GM23338 (cell line): ENCODE data around the gene CEACAM19. TPM values are rescaled to one million over a fixed set of nuclear protein-coding genes. Genes with fewer than 3 reads are reported as not detected.

Experiments used
- ATAC-seq: fragments of 200-7000 bp; cut with Tn5 transposase; 3 replicates; pipeline ENCODE4 v1.9.1; 2020
- DNase-seq: peaks from one replicate; pipeline ENCODE4 v3.0.0-alpha.2; 2015; ENCODE audit warnings: low spot score
- H2AFZ ChIP-seq: fragments of 200-600 bp; sonication (generic); 2 replicates; pipeline ENCODE4 v1.8.0; 2016; ENCODE audit warnings: antibody characterized with exemption, mild to moderate bottlenecking, moderate library complexity
- H3F3A ChIP-seq: fragments of 200-600 bp; sonication (generic); replicated peaks from 2 replicates; pipeline ENCODE4 v1.8.0; 2017; ENCODE audit warnings: antibody characterized with exemption, mixed run types, low read depth
- H3K27ac ChIP-seq: fragments of 200-600 bp; sonication (generic); 2 replicates; pipeline ENCODE4 v1.6.1; 2016; ENCODE audit warnings: low read depth
- H3K27me3 ChIP-seq: fragments of 200-600 bp; sonication (generic); 2 replicates; pipeline ENCODE4 v1.8.0; 2016; ENCODE audit warnings: mild to moderate bottlenecking, mixed run types, moderate library complexity; ENCODE audit not compliant: insufficient read depth
- H3K36me3 ChIP-seq: fragments of 200-600 bp; sonication (generic); 2 replicates; pipeline ENCODE4 v1.8.0; 2016; ENCODE audit warnings: mild to moderate bottlenecking; ENCODE audit not compliant: insufficient read depth
- H3K4me1 ChIP-seq: fragments of 200-600 bp; sonication (generic); 2 replicates; pipeline ENCODE4 v1.8.0; 2016; ENCODE audit warnings: mild to moderate bottlenecking, moderate library complexity; ENCODE audit not compliant: insufficient read depth
- H3K4me2 ChIP-seq: fragments of 200-600 bp; sonication (generic); 2 replicates; pipeline ENCODE4 v1.7.1; 2017; ENCODE audit warnings: mixed run types
- H3K4me3 ChIP-seq: fragments of 200-600 bp; sonication (generic); 2 replicates; pipeline ENCODE4 v1.6.1; 2016; ENCODE audit warnings: mixed run types
- H3K79me2 ChIP-seq: fragments of 200-600 bp; sonication (generic); replicated peaks from 2 replicates; pipeline ENCODE4 v1.8.0; 2017; ENCODE audit warnings: mild to moderate bottlenecking; ENCODE audit not compliant: insufficient read depth
- H3K9me2 ChIP-seq: fragments of 200-600 bp; sonication (generic); 2 replicates; pipeline ENCODE4 v1.8.0; 2017; ENCODE audit not compliant: insufficient read depth
- H4K20me1 ChIP-seq: fragments of 200-600 bp; sonication (generic); replicated peaks from 2 replicates; pipeline ENCODE4 v1.8.0; 2017; ENCODE audit warnings: mild to moderate bottlenecking; ENCODE audit not compliant: insufficient read depth
- H3K27ac Mint-ChIP-seq: 2 replicates; pipeline ENCODE4 v1.8.0; 2020; ENCODE audit warnings: inconsistent platforms, mild to moderate bottlenecking, moderate library complexity, mixed read lengths
- H3K27me3 Mint-ChIP-seq: 3 replicates; pipeline ENCODE4 v1.8.0; 2022; ENCODE audit warnings: low read depth, mild to moderate bottlenecking, moderate library complexity, mixed read lengths, inconsistent platforms; ENCODE audit not compliant: insufficient read depth, poor library complexity
- H3K36me3 Mint-ChIP-seq: 3 replicates; pipeline ENCODE4 v1.8.0; 2021; ENCODE audit warnings: low read depth, mild to moderate bottlenecking, inconsistent platforms, moderate library complexity, mixed read lengths
- H3K4me1 Mint-ChIP-seq: 3 replicates; pipeline ENCODE4 v1.8.0; 2020; ENCODE audit warnings: mild to moderate bottlenecking, inconsistent platforms, mixed read lengths
- H3K4me3 Mint-ChIP-seq: 3 replicates; pipeline ENCODE4 v1.8.0; 2021; ENCODE audit warnings: moderate library complexity, mild to moderate bottlenecking, inconsistent platforms, mixed read lengths
- H3K9me3 Mint-ChIP-seq: 3 replicates; pipeline ENCODE4 v1.8.0; 2020; ENCODE audit warnings: moderate library complexity, mild to moderate bottlenecking, inconsistent platforms, mixed read lengths
- CREB1 ChIP-seq: fragments of 250-450 bp; sonication (Bioruptor Pico); IDR thresholded peaks from 2 replicates; pipeline ENCODE4 v1.5.0; 2020; ENCODE audit warnings: low read depth, mild to moderate bottlenecking, moderate library complexity
- EZH2 ChIP-seq: fragments of 200-600 bp; sonication (generic); IDR thresholded peaks from one replicate; pipeline ENCODE4 v1.8.0; 2017; ENCODE audit warnings: antibody characterized with exemption, mild to moderate bottlenecking, low read depth; ENCODE audit not compliant: unreplicated experiment
- JUNB ChIP-seq: IDR thresholded peaks from one replicate; pipeline ENCODE4 v1.6.1; 2016; ENCODE audit warnings: antibody characterized with exemption; ENCODE audit not compliant: unreplicated experiment
- STAT1 ChIP-seq: IDR thresholded peaks from one replicate; pipeline ENCODE4 v1.6.1; 2016; ENCODE audit warnings: antibody characterized with exemption; ENCODE audit not compliant: unreplicated experiment
- polyA plus RNA-seq: library from polyadenylated mRNA; unstranded; fragments of >200 nt; fragmentation: Nextera tagmentation; extraction: Ambion mirVana; gene quantifications from 2 replicates; pipeline ENCODE4 v1.2.1, GENCODE V29; 2016
- total RNA-seq: library from RNA; depleted of rRNA; stranded (reverse); fragments of >200 nt; shearing (Covaris generic); gene quantifications from 2 replicates; pipeline ENCODE4 v1.2.3, GENCODE V29; 2014
- TF ChIP-seq, protein P1 (sequence below): fragments of 250-450 bp; sonication (Bioruptor Pico); IDR thresholded peaks from 2 replicates; pipeline ENCODE4 v1.5.0; 2020; ENCODE audit warnings: mild to moderate bottlenecking, moderate library complexity

CEACAM19 gene
- total and polyA plus RNA-seq, 2 experiments from 2014 or later: 0.38 to 0.76 TPM

DNA sequence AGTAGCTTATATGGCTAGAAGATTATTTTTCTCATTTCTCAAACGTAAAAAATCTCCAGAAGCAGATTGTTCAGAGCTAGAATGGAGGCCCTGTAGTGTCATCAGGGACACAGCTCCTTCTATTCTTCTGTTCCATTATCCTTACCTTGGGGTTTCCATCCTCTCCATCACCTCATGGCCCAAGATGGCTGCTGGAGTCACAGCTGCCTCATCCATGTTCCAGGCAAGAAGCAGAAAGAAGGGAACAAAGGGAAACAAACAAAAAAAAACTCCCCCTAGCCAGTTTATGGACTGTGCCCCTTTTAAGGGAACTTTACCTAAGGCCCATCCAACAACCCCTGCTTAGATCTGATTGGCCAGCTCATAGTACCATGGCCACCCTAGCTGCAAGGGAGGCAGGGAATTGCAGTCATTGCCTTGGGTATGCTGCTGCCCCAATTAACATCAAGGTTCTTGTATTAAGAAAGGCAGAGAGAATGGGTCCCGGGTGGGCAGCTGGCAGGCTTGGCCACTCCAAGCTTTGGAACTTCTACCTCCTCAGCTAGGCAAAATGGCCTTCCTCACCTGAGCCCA, 43.4 kb downstream of the CEACAM19 start (continued):
- TF ChIP-seq, protein P1, sequence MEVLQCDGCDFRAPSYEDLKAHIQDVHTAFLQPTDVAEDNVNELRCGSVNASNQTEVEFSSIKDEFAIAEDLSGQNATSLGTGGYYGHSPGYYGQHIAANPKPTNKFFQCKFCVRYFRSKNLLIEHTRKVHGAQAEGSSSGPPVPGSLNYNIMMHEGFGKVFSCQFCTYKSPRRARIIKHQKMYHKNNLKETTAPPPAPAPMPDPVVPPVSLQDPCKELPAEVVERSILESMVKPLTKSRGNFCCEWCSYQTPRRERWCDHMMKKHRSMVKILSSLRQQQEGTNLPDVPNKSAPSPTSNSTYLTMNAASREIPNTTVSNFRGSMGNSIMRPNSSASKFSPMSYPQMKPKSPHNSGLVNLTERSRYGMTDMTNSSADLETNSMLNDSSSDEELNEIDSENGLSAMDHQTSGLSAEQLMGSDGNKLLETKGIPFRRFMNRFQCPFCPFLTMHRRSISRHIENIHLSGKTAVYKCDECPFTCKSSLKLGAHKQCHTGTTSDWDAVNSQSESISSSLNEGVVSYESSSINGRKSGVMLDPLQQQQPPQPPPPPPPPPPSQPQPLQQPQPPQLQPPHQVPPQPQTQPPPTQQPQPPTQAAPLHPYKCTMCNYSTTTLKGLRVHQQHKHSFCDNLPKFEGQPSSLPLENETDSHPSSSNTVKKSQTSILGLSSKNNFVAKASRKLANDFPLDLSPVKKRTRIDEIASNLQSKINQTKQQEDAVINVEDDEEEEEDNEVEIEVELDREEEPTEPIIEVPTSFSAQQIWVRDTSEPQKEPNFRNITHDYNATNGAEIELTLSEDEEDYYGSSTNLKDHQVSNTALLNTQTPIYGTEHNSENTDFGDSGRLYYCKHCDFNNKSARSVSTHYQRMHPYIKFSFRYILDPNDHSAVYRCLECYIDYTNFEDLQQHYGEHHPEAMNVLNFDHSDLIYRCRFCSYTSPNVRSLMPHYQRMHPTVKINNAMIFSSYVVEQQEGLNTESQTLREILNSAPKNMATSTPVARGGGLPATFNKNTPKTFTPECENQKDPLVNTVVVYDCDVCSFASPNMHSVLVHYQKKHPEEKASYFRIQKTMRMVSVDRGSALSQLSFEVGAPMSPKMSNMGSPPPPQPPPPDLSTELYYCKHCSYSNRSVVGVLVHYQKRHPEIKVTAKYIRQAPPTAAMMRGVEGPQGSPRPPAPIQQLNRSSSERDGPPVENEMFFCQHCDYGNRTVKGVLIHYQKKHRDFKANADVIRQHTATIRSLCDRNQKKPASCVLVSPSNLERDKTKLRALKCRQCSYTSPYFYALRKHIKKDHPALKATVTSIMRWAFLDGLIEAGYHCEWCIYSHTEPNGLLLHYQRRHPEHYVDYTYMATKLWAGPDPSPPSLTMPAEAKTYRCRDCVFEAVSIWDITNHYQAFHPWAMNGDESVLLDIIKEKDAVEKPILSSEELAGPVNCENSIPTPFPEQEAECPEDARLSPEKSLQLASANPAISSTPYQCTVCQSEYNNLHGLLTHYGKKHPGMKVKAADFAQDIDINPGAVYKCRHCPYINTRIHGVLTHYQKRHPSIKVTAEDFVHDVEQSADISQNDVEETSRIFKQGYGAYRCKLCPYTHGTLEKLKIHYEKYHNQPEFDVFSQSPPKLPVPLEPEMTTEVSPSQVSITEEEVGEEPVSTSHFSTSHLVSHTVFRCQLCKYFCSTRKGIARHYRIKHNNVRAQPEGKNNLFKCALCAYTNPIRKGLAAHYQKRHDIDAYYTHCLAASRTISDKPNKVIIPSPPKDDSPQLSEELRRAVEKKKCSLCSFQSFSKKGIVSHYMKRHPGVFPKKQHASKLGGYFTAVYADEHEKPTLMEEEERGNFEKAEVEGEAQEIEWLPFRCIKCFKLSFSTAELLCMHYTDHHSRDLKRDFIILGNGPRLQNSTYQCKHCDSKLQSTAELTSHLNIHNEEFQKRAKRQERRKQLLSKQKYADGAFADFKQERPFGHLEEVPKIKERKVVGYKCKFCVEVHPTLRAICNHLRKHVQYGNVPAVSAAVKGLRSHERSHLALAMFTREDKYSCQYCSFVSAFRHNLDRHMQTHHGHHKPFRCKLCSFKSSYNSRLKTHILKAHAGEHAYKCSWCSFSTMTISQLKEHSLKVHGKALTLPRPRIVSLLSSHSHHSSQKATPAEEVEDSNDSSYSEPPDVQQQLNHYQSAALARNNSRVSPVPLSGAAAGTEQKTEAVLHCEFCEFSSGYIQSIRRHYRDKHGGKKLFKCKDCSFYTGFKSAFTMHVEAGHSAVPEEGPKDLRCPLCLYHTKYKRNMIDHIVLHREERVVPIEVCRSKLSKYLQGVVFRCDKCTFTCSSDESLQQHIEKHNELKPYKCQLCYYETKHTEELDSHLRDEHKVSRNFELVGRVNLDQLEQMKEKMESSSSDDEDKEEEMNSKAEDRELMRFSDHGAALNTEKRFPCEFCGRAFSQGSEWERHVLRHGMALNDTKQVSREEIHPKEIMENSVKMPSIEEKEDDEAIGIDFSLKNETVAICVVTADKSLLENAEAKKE (CRISPR knock-in tag): no peak

DNA sequence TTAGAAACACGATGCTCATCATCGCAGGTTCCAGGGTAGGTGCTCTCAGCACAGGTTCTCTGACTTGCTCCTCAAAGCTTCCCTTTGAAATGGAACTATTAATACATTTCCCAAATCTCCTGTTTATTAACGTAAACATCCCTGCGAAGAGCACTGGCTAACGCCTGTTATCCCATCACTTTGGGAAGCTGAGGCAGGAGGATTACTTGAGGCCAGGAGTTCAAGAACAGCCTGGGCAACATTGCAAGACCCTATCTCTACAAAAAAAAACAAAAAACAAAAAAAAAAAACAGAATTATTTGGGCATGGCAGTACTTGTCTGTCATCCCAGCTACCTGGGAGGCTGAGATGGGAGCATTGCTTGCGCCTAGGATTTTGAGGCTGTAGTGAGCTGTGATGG, 46.3 kb downstream of the CEACAM19 start:
- Mint-ChIP-seq H3K9me3 (peaks cover 24% of the 10 kb centered on the region), H3K27me3 (peaks cover 13% of the 10 kb centered on the region), H3K36me3 (peaks cover 22% of the 10 kb centered on the region), H3K27ac (no peak overlapping the region), H3K4me3 (no peak overlapping the region), H3K4me1 (peaks cover 8% of the 10 kb centered on the region)
- peak overlapping the region; percentile 93 for H3K27ac ChIP-seq
- no peaks in the 10 kb centered on the region for H3K79me2 ChIP-seq
- no peaks in the 10 kb centered on the region for H4K20me1 ChIP-seq
- H3K27me3 ChIP-seq: no peaks in the 10 kb centered on the region
- peak overlapping the region; percentile 66; the same call in 1 of the 2 replicates for H3K4me2 ChIP-seq
- DNase-seq (no peak), ATAC-seq (no peak)
- no peaks in the 10 kb centered on the region for H3K9me2 ChIP-seq
- no peak overlapping the region for H3K4me3 ChIP-seq
- no peaks in the 10 kb centered on the region for H3F3A ChIP-seq
- H2AFZ ChIP-seq: no peak overlapping the region
- H3K36me3 ChIP-seq: no peaks in the 10 kb centered on the region; the same call in 1 of the 2 replicates
- H3K4me1 ChIP-seq: peaks cover 15% of the 10 kb centered on the region
- TF ChIP-seq, protein P1 (CRISPR knock-in tag): no peak
- no peak for TF ChIP-seq EZH2
- TF ChIP-seq STAT1: no peak
- no peak for TF ChIP-seq CREB1 (CRISPR knock-in tag)
- TF ChIP-seq JUNB: no peak
